ENCODE measurements around the gene PSMB1.
"Not testable (repeated sequence)": the region's sequence is repeated elsewhere in the genome, so short reads cannot be mapped to it uniquely, and the experiment has no call there.

The PSMB1 gene

GRCh38 chr6:170502268-170502667 lies 50.8 kb downstream of the PSMB1 start:
- DNase-seq = not testable (repeated sequence)

- DNase-seq = no peak
Measured at GRCh38 chr6:170500955-170501590, 52.0 kb downstream of the PSMB1 start.

GRCh38 chr6:170497841-170498301 lies 55.2 kb downstream of the PSMB1 start:
- DNase-seq = no peak

GRCh38 chr6:170493354-170493753 lies 59.8 kb downstream of the PSMB1 start:
- no peak for DNase-seq

- no peak for DNase-seq
Measured at GRCh38 chr6:170490259-170490658, 62.8 kb downstream of the PSMB1 start.

GRCh38 chr6:170489836-170490235 lies 63.3 kb downstream of the PSMB1 start:
- DNase-seq = no peak

- no peak for DNase-seq
Measured at GRCh38 chr6:170487707-170488329, 65.3 kb downstream of the PSMB1 start.

GRCh38 chr6:170485159-170485558 lies 67.9 kb downstream of the PSMB1 start:
- no peak for DNase-seq

Measured in activated CD4-positive, alpha-beta T cell treated with anti-CD3 and anti-CD28 coated beads, Interleukin-10, Interleukin-2, amounts not matched to agents 100 ng/mL and 50 ng/mL, durations not matched to agents 16 hours and 8 hours (primary cell).